GM19468 (cell line): Measurements from ENCODE around the gene SLC41A3.
"Not testable (repeated sequence)": the region's sequence is repeated elsewhere in the genome, so short reads cannot be mapped to it uniquely, and the experiment has no call there.

Experiments used
- ATAC-seq: cut with Tn5 transposase; IDR thresholded peaks from one replicate; pipeline ENCODE4 v1.9.1; 2021; ENCODE audit warnings: mild to moderate bottlenecking, moderate library complexity, moderate number of reproducible peaks; ENCODE audit not compliant: unreplicated experiment; ENCODE audit errors: extremely low read depth

The SLC41A3 gene

DNA sequence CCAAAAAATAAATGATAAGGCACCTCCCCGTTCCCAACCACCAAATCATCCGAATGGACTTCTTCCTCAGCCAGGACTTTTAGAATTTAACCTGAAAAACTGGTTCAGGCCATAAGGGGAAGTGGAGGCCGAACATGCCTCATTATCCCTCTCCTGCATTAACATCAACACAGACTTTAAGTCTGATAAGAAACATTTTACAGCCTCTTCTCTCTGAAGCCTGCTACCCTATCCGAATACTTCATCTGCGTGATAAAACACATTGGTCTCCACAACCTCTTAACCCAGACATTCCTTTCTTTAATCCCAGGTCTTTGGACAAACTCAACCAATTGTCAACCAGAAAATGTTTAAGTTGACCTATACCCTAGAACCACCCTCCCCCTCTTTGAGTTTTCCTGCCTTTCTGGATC lies 850 bp upstream of the SLC41A3 start:
- ATAC-seq, result no peak

DNA sequence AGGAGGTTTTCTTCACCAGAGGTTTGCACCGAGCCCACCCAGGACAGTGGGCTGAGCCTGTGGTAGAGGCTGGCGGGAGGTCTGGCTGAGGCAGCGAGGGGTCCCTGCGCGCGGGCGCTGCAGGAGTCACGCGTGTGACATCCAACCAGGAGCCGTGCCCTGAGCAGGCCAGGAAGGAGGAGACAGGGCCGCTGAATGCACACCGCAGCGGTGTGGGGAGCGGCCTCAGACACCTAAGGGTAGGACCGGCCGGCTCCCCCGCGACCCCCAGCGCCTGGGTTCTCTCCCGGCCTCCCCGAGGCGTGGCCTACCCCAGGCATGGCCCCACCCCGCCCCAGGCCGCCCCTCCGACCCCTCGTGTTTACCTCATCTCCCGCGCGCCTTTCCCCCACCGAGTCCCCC lies 412 bp downstream of the SLC41A3 start:
- no peak for ATAC-seq

DNA sequence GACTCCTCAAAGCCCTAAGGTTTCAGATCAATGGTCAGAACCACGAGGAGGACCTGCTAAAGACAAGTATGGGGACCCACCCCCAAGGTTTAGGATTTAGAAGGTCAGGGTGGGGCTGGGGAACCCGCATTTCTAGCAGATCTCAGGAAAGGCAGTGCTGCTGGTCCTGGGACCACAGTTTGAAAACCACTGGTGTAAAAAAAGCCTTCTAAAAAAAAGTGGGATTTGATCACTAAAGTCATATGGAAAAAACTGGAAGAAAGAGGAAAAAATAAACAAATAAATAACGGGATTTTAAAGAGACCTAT lies 832 bp downstream of the SLC41A3 start:
- no peak for ATAC-seq

DNA sequence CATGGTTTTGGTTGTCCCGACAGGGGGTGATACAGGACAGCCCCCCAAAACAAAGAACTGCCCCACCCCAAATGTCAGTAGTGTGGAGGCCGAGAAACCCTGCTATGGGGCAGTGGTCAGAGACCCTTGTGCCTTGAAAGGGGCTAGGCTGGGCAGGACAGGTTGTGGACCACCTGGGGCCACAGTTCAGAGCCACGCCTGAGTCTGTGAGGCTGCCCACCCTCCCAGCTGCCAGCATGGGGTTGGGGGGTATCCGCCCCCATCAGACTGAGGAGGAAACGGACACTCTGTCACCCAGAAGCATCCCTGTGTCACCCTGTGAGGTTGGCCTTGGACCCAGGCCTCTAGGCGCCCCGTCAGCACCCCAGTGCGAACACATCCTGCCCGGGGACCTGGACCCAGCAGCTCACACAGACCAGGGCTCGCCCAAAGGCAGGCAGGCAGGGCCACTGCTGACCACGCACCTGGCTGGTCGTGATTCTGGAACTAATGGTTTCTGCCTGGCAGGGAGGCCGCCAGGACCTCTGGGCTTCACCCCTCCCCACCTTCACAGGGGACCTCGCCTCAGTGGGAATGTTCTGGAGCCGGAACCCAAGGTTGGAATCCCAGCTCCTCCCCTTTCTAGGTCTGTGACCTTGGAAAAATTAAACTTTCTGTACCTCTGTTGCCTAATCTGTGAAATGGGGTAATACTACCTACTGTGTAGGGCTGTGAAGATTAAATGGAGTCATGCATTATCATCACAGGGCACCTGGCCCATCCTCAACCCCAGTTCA lies 1.4 kb downstream of the SLC41A3 start:
- no peak for ATAC-seq

DNA sequence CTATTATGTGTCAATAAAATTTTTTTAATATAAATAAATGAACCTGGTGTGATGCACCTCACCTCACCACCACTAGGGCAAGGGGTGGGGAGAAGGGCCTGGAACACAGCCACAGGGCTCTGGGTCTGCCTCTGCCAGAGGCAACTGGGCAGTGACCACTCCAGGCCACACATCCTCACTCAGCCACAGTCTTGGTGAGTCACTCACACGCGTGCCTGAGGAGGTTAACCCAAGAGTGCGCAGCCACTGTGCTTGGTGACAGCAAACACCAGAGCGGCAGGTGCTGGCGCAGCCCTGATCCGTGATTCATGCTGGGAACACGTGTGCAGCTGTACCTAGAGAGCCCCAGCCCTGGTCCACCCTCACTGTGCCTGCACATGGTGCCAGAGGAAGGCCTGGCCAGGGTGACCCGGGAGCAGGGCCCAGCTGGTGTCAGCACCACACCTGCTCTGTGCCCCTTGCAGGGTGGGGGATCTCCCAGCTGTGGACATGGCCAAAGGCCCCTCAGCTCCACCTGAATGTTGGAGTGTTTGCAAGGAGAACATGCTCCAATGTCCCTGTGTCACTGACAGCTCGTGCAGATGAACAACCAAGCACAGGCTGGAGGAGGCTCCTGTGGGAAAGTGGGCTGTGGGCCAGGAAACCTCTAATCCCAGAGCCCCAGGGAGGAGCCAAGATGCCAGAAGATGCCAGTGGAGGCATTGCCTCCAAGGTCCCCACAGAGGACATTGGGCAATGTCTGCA lies 2.1 kb downstream of the SLC41A3 start:
- ATAC-seq, result no peak

DNA sequence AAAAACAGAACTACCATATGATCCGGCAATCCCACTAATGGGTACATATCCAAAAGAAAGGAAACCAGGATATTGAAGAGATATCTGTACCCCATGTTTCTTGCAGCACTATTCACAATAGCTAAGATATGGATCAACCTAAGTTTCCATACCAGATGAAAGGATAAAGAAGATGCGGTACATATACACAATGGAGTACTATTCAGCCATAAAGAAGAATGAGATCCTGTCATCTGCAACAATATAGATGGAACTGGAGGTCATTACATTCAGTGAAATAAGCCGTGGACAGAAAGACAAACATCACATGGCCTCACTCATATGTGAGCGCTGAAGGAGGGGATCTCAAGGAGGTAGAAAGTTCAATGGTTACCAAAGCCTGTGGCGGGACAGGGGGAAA lies 3.0 kb downstream of the SLC41A3 start:
- no peak for ATAC-seq

DNA sequence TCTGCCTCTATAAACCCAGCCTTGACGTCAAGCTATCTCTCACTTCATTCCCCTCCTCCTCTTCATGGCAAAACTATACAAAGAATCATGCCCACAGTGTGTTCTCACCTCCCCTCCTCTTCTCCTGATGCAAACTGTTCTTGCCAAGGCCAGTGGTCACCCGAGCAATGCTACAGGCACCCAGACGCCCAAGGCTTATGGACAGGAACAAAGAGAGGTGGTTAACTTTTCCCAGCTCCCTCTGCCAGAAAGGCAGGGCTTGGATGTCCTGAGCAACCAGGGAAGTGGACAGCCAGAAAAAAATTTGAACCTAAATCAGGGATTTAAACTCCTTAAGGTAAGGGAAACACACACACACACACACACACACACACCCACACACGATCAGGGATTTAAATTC lies 5.1 kb downstream of the SLC41A3 start:
- no peak for ATAC-seq

DNA sequence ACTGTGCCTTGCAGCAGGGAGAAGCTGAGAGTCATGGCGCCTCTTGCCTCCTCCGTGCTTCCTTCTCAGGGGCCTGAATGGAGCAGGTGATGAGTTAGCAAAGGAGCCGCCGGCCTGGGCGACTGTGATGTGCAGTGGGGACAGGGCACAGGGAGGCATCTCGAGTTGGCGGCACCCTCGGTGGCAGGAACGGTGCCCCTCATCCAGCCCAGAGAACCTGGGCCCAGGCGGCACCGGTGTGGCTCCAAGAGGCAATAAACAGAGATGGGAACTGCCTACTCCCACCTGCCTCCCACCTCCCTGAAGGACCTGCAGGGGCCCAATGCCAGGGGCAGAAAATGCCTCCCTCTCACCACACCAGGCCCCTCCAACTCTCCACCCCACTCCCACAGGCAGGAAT lies 6.2 kb downstream of the SLC41A3 start:
- no peak for ATAC-seq

DNA sequence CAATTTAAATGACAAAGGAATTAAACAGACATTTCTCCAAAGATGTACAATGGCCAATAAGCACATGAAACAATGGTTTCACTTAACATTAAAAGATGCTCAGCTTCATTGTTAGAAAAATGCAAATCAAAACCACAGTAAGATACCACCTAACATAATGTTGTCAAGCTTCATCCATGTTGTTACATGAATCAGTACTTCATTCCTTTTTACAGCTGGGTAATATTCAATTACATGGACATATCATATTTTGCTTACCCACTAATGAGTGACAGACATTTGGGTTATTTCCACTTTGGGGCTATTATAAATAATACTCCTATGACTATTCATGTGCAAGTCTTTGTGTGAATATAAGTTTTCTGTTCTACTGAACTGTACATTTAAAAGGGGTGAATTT lies 7.8 kb downstream of the SLC41A3 start:
- no peak for ATAC-seq

DNA sequence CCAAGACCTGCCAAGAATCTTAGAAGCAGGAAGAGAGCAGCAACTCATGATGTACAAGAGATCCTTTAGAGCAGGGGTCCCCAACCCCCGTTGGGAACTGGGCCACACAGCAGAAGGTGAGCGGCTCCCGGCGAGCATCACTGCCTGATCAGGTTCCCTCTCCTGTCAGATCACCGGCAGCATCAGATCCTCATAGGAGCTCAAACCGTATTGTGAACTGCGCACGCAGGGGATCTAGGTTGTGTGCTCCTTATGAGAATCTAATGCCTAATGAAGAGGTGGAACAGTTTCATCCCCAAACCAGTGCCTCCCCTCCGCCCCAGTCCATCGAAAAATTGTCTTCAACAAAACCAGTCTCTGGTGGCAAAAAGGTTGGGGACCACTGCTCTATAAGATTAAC lies 13.8 kb downstream of the SLC41A3 start:
- no peak for ATAC-seq

DNA sequence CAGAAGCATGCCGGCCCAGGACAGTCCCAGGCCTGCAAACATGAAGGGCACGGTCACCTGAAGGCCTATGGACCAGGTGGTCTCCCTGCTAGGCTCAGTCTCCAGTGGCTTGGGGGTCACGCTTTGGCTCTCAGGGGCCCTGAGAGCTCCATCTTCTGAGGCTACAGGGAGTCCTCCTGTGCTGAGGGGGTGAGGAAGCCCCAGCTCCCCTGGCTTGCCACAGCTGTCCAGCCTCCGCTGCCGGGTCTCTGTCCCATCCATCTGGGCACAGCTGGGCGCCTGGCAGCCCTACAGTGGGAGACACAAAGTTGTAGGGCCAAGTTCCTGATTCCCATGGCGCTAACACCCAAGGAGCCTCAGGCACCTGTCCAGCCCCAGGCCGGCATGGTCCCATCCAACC lies 16.0 kb downstream of the SLC41A3 start:
- ATAC-seq, result no peak

DNA sequence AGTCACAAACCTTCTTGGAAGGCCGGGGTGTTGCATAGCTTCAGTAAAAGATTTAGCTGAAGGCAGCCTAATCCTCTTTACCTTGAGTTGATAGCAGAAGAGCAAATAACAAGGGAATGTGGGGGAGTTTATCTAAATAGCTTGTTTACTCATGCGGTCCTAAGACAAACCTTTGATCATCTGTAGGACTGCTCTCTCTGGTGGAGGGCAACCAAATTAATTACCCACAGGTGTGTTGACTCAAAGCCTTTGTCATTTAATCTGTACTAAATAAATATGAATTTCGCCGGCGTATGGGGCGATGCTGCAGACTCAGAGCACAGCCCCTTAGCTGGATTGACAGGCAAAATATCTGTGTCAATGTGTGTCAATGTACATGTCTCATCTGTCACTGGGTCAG lies 17.2 kb downstream of the SLC41A3 start:
- not testable (repeated sequence) for ATAC-seq

DNA sequence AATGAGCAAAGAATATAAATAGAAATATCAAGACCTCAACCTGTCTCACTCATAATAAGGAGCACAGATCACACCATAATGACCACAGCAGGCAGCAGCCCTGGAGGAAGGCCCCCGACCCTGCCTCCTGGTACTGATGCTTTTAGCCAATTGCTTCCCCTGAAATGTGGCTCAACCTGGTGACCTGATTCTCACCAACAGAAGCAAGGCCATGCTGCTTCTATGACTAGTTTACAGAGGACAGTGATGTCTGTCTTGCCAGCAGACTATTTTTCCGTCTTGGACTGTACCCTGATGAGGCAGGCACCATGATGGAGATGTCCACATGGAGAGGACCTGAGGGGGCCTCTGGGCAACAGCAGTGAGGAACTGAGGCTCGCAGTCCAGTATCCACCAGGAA lies 18.0 kb downstream of the SLC41A3 start:
- ATAC-seq, result no peak

DNA sequence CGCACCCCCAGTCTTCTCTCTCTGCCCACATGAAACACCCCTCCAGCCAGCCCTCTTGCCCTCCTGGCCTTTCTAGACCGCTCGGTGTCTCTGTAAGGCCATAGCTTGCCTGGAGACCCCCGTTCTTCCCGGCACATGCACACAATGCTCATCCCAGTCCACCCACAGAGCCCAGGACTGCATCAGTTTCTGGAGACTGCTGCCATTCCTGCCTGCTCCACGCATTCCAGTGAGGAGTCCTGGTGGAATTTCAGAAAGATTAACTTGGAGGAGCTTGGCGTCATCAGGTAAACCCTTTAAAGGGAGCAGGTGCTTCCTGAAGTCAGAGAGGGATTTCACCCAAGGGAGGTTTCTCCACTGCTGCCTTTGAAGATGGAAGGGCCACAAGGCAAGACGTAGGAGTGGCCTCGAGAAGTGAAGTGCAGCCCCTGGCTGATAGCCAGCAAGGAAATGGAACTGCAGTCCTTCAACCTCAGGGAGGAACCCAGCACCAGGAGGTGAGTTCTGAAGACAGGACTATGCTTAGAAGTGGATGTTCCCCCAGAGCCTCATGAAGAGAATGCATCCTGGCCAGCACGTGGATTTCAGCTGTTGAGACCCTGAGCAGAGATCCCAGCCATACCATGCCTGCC lies 19.2 kb downstream of the SLC41A3 start:
- ATAC-seq, result no peak

DNA sequence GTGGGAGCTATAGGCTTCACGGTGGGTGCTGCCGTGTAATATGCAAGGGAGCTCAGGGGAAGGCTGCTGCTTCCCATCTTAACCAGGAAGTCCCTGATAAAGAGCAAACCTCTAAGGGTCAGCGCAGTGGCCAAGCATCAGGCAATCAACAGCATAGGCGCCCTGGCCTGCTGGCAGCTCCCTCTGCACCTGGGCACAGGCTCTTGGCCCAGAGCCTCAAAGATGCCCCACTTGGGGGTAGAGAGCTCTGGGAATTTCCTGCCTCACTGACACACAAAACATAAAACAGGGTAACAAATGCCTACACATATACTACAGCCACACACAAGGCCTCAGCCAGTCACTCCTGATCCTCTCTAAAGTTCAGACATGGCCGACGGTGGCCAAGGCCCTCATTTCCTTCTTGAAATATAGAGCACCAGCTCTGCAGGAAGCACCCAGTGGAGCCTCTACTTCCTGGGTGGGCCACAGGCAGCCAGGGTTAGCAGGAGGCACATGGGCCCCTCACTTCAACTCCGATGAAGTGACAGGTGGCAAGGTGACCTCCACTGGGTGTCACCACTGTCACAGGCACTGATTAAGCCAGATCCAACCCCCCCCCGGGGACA lies 20.5 kb downstream of the SLC41A3 start:
- ATAC-seq, result no peak

DNA sequence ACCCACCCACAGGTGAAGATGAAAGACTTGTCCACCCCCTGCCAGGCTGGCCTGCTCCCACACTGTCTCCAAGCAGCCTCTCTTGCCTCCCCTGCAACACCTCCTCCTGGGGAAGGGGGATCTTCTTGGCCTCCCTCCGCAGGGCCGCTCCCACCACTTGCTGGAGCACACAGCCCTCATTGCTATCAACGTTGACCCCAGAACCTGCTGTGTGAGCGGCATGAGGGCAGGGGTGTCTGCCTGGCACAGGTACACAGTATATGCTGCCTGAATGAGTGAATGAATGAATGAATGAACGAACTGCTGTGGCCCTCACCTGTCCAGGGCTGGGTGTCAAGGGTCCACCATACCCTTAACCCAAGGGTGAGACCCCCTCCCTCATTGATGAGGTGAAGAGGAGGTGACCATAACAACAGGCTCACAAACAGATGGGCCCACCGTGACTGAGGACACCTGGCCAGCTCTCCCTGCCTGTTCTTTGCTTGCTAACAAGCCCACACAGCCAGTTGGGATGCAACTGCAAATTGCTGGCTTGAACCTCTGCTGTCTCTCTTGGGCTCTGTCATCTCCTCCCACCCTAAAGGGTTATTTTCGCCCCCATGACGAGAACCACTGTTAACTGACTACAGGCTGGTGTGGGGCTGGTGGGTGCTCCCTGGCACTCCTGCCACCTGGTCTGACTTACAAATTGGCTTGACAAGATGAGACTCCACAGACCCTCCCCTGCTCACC lies 22.5 kb downstream of the SLC41A3 start:
- no peak for ATAC-seq

DNA sequence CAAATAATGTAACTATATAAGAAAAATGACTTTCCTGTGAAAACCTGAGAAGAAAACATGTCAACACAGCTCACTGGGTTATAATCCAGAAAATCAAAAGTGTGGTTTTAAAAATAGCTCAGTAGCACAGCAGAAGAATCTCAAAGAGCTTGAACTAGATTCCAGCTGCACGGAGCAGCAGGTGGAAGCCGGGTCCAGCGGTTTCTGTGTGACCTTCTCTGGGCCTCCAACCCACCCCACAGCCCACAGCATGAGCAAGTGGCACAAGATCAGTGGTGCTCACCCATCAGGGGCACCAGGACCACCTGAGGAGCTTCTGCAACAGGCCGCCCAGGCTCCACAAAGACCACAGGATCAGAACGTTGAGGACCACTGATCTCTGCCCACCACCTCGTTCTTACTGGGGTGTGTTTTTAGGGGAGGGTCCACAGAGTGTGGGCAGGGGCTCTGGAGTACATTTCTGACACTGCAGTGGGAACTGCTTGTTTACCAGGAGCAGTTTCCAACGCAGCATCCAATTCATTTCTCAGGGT lies 23.2 kb downstream of the SLC41A3 start:
- ATAC-seq, result no peak

DNA sequence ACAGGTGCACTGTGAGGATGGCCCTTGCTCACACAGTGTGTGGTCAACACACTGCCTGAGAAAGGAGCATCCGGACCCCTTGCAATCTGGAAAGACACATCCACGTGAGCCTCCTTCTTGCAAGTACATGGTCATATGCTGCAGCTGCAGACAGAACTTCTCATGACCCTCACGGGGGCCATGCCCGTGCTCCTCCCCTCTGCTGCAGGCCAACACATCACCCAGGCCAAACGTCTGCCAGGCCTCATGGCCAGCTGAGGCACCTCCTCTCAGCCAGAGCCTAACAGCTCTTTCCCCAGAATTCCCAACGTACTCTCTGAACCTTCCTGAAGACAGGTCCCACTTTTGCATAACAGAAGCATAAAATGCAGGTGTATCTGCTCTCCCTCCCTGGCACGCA lies 25.3 kb downstream of the SLC41A3 start:
- no peak for ATAC-seq

DNA sequence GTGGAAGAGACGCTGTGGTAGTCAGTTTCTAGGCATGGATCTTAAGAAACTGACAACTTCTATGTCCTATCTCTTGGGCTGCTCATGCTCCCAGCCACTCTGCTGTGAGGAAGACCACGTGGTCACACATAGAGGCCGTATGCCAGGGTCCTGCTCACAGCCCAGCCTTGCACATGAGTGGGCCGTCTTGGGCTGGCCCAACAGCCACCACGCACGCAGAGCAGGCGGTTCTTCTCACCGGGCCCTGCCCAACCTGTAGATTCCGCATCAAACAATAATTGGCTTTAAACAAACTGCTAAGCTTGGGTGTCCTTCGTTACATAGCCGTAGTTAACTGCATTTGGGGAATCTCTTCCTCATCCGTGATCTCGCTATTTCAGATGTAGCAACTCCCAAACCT lies 26.0 kb downstream of the SLC41A3 start:
- no peak for ATAC-seq

DNA sequence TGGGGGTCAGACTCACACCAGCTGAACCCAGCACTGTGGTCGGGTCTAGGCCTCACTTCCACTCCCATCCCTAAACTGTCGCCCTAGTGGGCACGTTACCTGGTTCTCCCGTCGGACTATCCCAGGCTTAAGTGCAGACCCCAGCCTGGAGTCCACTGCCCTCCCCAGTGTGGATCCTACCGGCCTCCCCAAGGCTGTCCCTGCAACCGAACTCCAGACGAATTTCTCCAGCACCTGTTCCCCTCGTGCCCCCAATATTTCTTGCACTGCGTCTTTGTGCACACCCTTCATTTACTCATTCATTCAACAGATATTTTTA lies 26.5 kb downstream of the SLC41A3 start:
- no peak for ATAC-seq
